Upper lobe of right lung (tissue), 1 donor: Measurements from ENCODE around the gene CAMTA1. TPM values are rescaled to one million over a fixed set of nuclear protein-coding genes. Genes with fewer than 3 reads are reported as not detected.
A peak's percentile ranks its signal among the peaks of the same experiment; 100 is the strongest.

Experiments
- ATAC-seq: fragments of 200-7000 bp; cut with Tn5 transposase; one replicate; pipeline ENCODE4 v1.9.1; 2020; ENCODE audit warnings: mild to moderate bottlenecking, moderate library complexity
- DNase-seq: peaks from one replicate; pipeline ENCODE4 v3.0.0-alpha.2; 2020
- H3K27ac ChIP-seq: fragments of 200-600 bp; one replicate; pipeline ENCODE4 v1.8.0; 2022
- H3K27me3 ChIP-seq: fragments of 200-600 bp; one replicate; pipeline ENCODE4 v1.8.0; 2022; ENCODE audit warnings: mild to moderate bottlenecking
- H3K36me3 ChIP-seq: fragments of 200-600 bp; one replicate; pipeline ENCODE4 v1.8.0; 2022
- H3K4me1 ChIP-seq: fragments of 200-600 bp; one replicate; pipeline ENCODE4 v1.8.0; 2022
- H3K4me3 ChIP-seq: fragments of 200-600 bp; one replicate; pipeline ENCODE4 v1.8.0; 2022; ENCODE audit warnings: mild to moderate bottlenecking
- H3K9me3 ChIP-seq: fragments of 200-600 bp; one replicate; pipeline ENCODE4 v1.8.0; 2022
- CTCF ChIP-seq: fragments of 200-600 bp; IDR thresholded peaks from one replicate; pipeline ENCODE4 v1.8.0; 2022; ENCODE audit warnings: antibody characterized with exemption
- intact Hi-C: fragments of 100-400 bp; cut with DNase I; formaldehyde crosslinking; loops from one replicate; pipeline ENCODE4 v1.11.0; 2022
- total RNA-seq: library from RNA; stranded (reverse); fragmentation: NEBNext Ultra II Directional; extraction: Animal tissue kit (Norgen Biotek cat#: 25700); gene quantifications from one replicate; pipeline ENCODE4 v1.2.1, GENCODE V29; 2021
- donor health status: DM: no; HTN: yes; CAD: no; lungs with severe emphysema.

The CAMTA1 gene
- total RNA-seq, 1 donor from 2014 or later: 63.4 TPM

- no peaks in the 10 kb centered on the region for H3K36me3 ChIP-seq
- H3K27ac ChIP-seq: no peak overlapping the region
- no peak for TF ChIP-seq CTCF
- no peaks in the 10 kb centered on the region for H3K27me3 ChIP-seq
- DNase-seq: no peak
- no peak overlapping the region for H3K4me3 ChIP-seq
- intact Hi-C loops: no loop called here
- ATAC-seq: no peak
- H3K9me3 ChIP-seq: no peaks in the 10 kb centered on the region
- H3K4me1 ChIP-seq: no peaks in the 10 kb centered on the region
Measured at GRCh38 chr1:7196036-7196911, 411.0 kb downstream of the CAMTA1 start.

GRCh38 chr1:7198664-7199063 is 413.4 kb downstream of the CAMTA1 start:
- Histone ChIP-seq H3K9me3 (no peaks in the 10 kb centered on the region), H3K36me3 (no peaks in the 10 kb centered on the region), H3K4me1 (no peaks in the 10 kb centered on the region), H3K27ac (no peak overlapping the region), H3K4me3 (no peak overlapping the region), H3K27me3 (no peaks in the 10 kb centered on the region)
- intact Hi-C loops: no loop called here
- TF ChIP-seq CTCF: no peak
- DNase-seq (no peak), ATAC-seq (peak; percentile 8)

GRCh38 chr1:7199077-7199779 is 414.0 kb downstream of the CAMTA1 start:
- no peaks in the 10 kb centered on the region for H3K27me3 ChIP-seq
- ATAC-seq (peak; percentile 9), DNase-seq (no peak)
- H3K4me1 ChIP-seq: no peaks in the 10 kb centered on the region
- intact Hi-C loops: no loop called here
- H3K4me3 ChIP-seq: no peak overlapping the region
- no peak for TF ChIP-seq CTCF
- H3K36me3 ChIP-seq: no peaks in the 10 kb centered on the region
- H3K27ac ChIP-seq: no peak overlapping the region
- no peaks in the 10 kb centered on the region for H3K9me3 ChIP-seq

- H3K9me3 ChIP-seq: no peaks in the 10 kb centered on the region
- H3K27ac ChIP-seq: no peak overlapping the region
- H3K4me1 ChIP-seq: no peaks in the 10 kb centered on the region
- DNase-seq: no peak
- no peak overlapping the region for H3K4me3 ChIP-seq
- H3K36me3 ChIP-seq: no peaks in the 10 kb centered on the region
- ATAC-seq: peak; percentile 88
- TF ChIP-seq CTCF: peak; percentile 53
- H3K27me3 ChIP-seq: peaks cover 11% of the 10 kb centered on the region
- intact Hi-C loops: no loop called here
Measured at GRCh38 chr1:7207875-7208646, 422.8 kb downstream of the CAMTA1 start.

GRCh38 chr1:7208647-7209180 is 423.5 kb downstream of the CAMTA1 start:
- Histone ChIP-seq H3K9me3 (no peaks in the 10 kb centered on the region), H3K27ac (no peak overlapping the region), H3K4me1 (no peaks in the 10 kb centered on the region), H3K36me3 (no peaks in the 10 kb centered on the region), H3K27me3 (peaks cover 11% of the 10 kb centered on the region), H3K4me3 (no peak overlapping the region)
- no peak for TF ChIP-seq CTCF
- DNase-seq: no peak
- no peak for ATAC-seq
- intact Hi-C loops: no loop called here
